ENCODE measurements around the gene SRGAP1. TPM values are rescaled to one million over a fixed set of nuclear protein-coding genes. Genes with fewer than 3 reads are reported as not detected.

Gene SRGAP1
- total RNA-seq, 1 experiment from 2014 or later, result 28.3 TPM

- Mint-ChIP-seq H3K4me1 (ENCODE audit: low read depth, unreplicated experiment) (peaks cover 37% of the 10 kb centered on the region), H3K36me3 (ENCODE audit: insufficient read depth, unreplicated experiment) (no peaks in the 10 kb centered on the region), H3K4me3 (ENCODE audit: low read depth, unreplicated experiment) (no peak overlapping the region), H3K27me3 (ENCODE audit: unreplicated experiment) (no peaks in the 10 kb centered on the region), H3K27ac (ENCODE audit: unreplicated experiment) (peak overlapping the region; percentile 20), H3K9me3 (ENCODE audit: low read depth, unreplicated experiment) (no peaks in the 10 kb centered on the region)
- CTCF ChIA-PET, result interaction anchor here (0.7 to 1.7 kb wide), 7 partner anchors 9 to 344 kb away, joined by 3 to 18 read pairs (median 4); partner anchors contain the start of gene SRGAP1
- BruUV-seq (replicated peaks), result no TSS peak
- intact Hi-C loops (cut with micrococcal nuclease; ENCODE audit: unreplicated experiment), result loop anchor here (1.0 to 10.0 kb wide), 3 partner anchors 266 to 342 kb away; no protein-coding TSS in a partner anchor
- TF ChIP-seq, protein P1, sequence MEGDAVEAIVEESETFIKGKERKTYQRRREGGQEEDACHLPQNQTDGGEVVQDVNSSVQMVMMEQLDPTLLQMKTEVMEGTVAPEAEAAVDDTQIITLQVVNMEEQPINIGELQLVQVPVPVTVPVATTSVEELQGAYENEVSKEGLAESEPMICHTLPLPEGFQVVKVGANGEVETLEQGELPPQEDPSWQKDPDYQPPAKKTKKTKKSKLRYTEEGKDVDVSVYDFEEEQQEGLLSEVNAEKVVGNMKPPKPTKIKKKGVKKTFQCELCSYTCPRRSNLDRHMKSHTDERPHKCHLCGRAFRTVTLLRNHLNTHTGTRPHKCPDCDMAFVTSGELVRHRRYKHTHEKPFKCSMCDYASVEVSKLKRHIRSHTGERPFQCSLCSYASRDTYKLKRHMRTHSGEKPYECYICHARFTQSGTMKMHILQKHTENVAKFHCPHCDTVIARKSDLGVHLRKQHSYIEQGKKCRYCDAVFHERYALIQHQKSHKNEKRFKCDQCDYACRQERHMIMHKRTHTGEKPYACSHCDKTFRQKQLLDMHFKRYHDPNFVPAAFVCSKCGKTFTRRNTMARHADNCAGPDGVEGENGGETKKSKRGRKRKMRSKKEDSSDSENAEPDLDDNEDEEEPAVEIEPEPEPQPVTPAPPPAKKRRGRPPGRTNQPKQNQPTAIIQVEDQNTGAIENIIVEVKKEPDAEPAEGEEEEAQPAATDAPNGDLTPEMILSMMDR (IDR thresholded peaks at IDR 0.05; ENCODE audit: unreplicated experiment), result no peak
- DNase-seq, result no peak
These were observed 336.5 kb downstream of the SRGAP1 start for GRCh38 chr12:64180951-64181350.

GRCh38 chr12:64181430-64182291 is 337.2 kb downstream of the SRGAP1 start:
- Mint-ChIP-seq H3K27ac (ENCODE audit: unreplicated experiment) (no peak overlapping the region), H3K36me3 (ENCODE audit: insufficient read depth, unreplicated experiment) (no peaks in the 10 kb centered on the region), H3K4me3 (ENCODE audit: low read depth, unreplicated experiment) (no peak overlapping the region), H3K27me3 (ENCODE audit: unreplicated experiment) (no peaks in the 10 kb centered on the region), H3K9me3 (ENCODE audit: low read depth, unreplicated experiment) (no peaks in the 10 kb centered on the region), H3K4me1 (ENCODE audit: low read depth, unreplicated experiment) (peaks cover 37% of the 10 kb centered on the region)
- DNase-seq, result peak; percentile 43
- CTCF ChIA-PET, result interaction anchor here (0.7 to 1.7 kb wide), 10 partner anchors 10 to 351 kb away, joined by 3 to 18 read pairs (median 4); partner anchors contain the start of gene SRGAP1
- TF ChIP-seq, protein P1 (IDR thresholded peaks at IDR 0.05; ENCODE audit: unreplicated experiment), result peak; percentile 21
- BruUV-seq (replicated peaks), result no TSS peak
- intact Hi-C loops (cut with micrococcal nuclease; ENCODE audit: unreplicated experiment), result loop anchor here (1.0 to 10.0 kb wide), 3 partner anchors 267 to 342 kb away; no protein-coding TSS in a partner anchor

GRCh38 chr12:64184216-64184615 is 339.7 kb downstream of the SRGAP1 start:
- H3K4me1 Mint-ChIP-seq (ENCODE audit: low read depth, unreplicated experiment), result peaks cover 35% of the 10 kb centered on the region
- H3K9me3 Mint-ChIP-seq (ENCODE audit: low read depth, unreplicated experiment), result no peaks in the 10 kb centered on the region
- intact Hi-C loops (cut with micrococcal nuclease; ENCODE audit: unreplicated experiment), result loop anchor here (10.0 kb wide), 1 partner anchor 269 kb away; no protein-coding TSS in a partner anchor
- BruUV-seq (replicated peaks), result no TSS peak
- TF ChIP-seq, protein P1 (IDR thresholded peaks at IDR 0.05; ENCODE audit: unreplicated experiment), result no peak
- H3K36me3 Mint-ChIP-seq (ENCODE audit: insufficient read depth, unreplicated experiment), result no peaks in the 10 kb centered on the region
- no peaks in the 10 kb centered on the region for H3K27me3 Mint-ChIP-seq (ENCODE audit: unreplicated experiment)
- H3K27ac Mint-ChIP-seq (ENCODE audit: unreplicated experiment), result no peak overlapping the region
- CTCF ChIA-PET, result no interaction called here
- no peak for DNase-seq
- H3K4me3 Mint-ChIP-seq (ENCODE audit: low read depth, unreplicated experiment), result no peak overlapping the region

DNA sequence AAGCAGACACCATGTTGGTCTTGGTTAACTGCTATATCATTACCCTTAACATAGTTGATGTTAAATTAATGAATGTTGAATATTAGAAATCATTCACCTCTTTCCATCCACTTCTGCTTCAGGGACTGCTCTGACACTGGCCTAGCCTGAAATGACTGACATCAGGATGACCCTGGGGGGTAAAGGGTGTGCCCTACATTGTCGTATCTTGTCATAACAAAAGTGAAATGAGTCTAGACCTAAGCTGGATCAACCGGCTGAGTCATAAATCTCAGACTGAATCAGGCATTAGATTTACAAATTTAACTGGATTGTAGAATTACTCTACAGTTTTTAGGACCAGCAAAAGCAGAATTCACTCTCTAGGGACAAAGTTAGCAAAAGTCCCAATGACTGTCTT is 342.3 kb downstream of the SRGAP1 start:
- no peak overlapping the region for H3K27ac Mint-ChIP-seq (ENCODE audit: unreplicated experiment)
- BruUV-seq (replicated peaks), result no TSS peak
- no peak overlapping the region for H3K4me3 Mint-ChIP-seq (ENCODE audit: low read depth, unreplicated experiment)
- DNase-seq, result no peak
- peaks cover 19% of the 10 kb centered on the region for H3K4me1 Mint-ChIP-seq (ENCODE audit: low read depth, unreplicated experiment)
- CTCF ChIA-PET, result no interaction called here
- TF ChIP-seq, protein P1 (IDR thresholded peaks at IDR 0.05; ENCODE audit: unreplicated experiment), result no peak
- H3K36me3 Mint-ChIP-seq (ENCODE audit: insufficient read depth, unreplicated experiment), result no peaks in the 10 kb centered on the region
- no peaks in the 10 kb centered on the region for H3K27me3 Mint-ChIP-seq (ENCODE audit: unreplicated experiment)
- H3K9me3 Mint-ChIP-seq (ENCODE audit: low read depth, unreplicated experiment), result no peaks in the 10 kb centered on the region
- intact Hi-C loops (cut with micrococcal nuclease; ENCODE audit: unreplicated experiment), result loop anchor here (10.0 kb wide), 1 partner anchor 272 kb away; no protein-coding TSS in a partner anchor
